ENCODE results near the gene RNF225. TPM values are rescaled to one million over a fixed set of nuclear protein-coding genes. Genes with fewer than 3 reads are reported as not detected.
"Not testable (repeated sequence)": the region's sequence is repeated elsewhere in the genome, so short reads cannot be mapped to it uniquely, and the experiment has no call there.

Gene RNF225
- total RNA-seq, 1 experiment from 2014 or later: 0.73 TPM

DNA sequence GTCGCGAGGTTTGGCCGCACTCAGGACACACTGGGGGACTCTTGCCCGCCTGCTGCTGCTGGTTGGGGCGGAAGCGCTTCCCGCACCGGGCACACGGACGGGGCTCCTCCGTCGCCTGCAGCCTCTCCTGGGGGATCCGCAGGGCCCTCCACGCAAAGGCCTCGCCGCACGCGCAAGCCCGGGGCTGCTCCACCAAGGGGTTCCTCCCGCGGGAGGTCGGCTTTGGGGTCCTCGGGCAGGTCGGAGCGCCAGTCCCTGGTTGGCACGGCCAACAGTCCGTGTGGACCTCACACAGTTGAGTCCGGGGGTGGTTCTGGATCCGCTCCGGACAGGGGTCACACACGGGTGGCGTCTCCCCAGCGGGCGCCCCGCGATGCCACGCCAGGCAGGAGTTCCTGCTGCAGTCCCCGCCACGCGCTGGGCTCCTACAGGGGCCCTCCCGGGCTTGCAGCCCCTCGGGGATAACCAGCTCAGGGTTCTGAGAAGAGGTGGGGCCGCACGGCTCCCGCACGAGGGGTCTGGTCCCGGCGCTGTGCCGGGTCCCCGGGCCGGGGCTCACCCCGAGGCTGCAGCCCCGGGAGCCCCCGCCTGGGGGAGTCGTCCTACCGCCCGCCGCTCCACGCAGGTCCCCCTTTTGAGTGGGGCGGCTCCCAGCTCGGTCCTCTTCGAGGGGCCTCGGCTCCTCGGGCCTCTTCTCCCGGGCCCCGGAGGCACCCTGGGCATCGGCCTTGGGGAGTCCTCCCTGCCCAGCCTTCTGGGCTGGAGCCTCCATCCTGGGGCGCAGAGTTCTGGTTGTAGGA, 26.7 kb upstream of the RNF225 start:
- BruUV-seq (replicated peaks): no TSS peak
- H3K36me3 Mint-ChIP-seq (ENCODE audit: insufficient read depth, unreplicated experiment): peaks cover 6% of the 10 kb centered on the region
- POLR2A ChIA-PET: no interaction called here
- Histone ChIP-seq H3K4me3 (ENCODE audit: low read depth, low read length) (no peak overlapping the region), H3K4me1 (no peaks in the 10 kb centered on the region), H3K9me3 (no peaks in the 10 kb centered on the region), H3K27me3 (replicated peaks; ENCODE audit: control insufficient read depth, insufficient read depth, low read length) (no peaks in the 10 kb centered on the region), H3K36me3 (ENCODE audit: control insufficient read depth, insufficient read depth, low read length) (no peaks in the 10 kb centered on the region)
- DNase-seq: no peak
- TF ChIP-seq, protein P1, sequence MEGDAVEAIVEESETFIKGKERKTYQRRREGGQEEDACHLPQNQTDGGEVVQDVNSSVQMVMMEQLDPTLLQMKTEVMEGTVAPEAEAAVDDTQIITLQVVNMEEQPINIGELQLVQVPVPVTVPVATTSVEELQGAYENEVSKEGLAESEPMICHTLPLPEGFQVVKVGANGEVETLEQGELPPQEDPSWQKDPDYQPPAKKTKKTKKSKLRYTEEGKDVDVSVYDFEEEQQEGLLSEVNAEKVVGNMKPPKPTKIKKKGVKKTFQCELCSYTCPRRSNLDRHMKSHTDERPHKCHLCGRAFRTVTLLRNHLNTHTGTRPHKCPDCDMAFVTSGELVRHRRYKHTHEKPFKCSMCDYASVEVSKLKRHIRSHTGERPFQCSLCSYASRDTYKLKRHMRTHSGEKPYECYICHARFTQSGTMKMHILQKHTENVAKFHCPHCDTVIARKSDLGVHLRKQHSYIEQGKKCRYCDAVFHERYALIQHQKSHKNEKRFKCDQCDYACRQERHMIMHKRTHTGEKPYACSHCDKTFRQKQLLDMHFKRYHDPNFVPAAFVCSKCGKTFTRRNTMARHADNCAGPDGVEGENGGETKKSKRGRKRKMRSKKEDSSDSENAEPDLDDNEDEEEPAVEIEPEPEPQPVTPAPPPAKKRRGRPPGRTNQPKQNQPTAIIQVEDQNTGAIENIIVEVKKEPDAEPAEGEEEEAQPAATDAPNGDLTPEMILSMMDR (IDR thresholded peaks at IDR 0.05; ENCODE audit: insufficient read depth in 1 of 2, low read depth in 1 of 2, low read length in 1 of 2, severe bottlenecking in 1 of 2, unreplicated experiment in 1 of 2): no peak
- H3K27ac Mint-ChIP-seq (ENCODE audit: unreplicated experiment): peak overlapping the region; percentile 66
- no peaks in the 10 kb centered on the region for H3K9me3 Mint-ChIP-seq (ENCODE audit: unreplicated experiment)
- intact Hi-C loops (cut with micrococcal nuclease; ENCODE audit: unreplicated experiment): no loop called here
- H3K27me3 Mint-ChIP-seq (ENCODE audit: insufficient read depth, unreplicated experiment): no peaks in the 10 kb centered on the region
- CTCF ChIA-PET: no interaction called here
- no peak overlapping the region for H3K4me3 Mint-ChIP-seq (ENCODE audit: unreplicated experiment)
- H3K4me1 Mint-ChIP-seq (ENCODE audit: low read depth, unreplicated experiment): no peaks in the 10 kb centered on the region

DNA sequence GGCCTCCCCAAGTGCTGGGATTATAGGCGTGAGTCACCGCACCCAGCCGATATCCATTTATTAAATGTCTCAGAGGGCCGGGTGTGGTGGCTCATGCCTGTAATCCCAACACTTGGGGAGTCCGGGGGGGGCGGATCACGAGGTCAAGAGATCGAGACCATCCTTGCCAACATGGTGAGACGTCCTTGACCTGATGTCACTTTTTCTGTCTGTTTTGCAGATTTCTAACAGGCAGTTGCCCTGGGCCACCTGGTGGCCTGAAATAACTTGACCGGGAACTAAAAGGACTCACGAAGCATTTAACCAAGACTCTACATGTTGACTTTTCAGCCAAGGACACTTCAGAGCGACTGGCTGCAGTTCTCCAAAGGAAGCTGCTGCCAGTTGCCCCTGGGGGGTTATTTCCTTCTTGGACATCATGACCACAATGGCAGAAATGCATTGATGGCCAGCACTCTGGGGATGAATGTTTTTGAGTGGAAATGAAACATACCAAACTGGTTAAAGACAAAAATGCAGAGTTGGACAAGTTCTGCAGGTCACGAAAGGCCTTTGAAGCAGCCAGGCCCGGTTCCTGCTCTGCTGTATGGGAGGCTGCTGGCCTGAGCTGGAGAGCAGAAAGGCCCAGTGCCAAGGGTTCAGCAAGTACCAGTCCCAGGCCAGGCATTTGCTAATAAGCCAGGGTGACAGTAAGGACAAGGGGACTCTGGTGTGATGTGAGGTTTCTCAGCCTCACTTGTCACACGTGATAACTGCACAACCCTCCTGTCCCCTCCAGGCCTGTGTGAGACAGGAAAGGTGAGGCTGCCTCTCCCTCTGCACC, 22.9 kb upstream of the RNF225 start:
- Mint-ChIP-seq H3K27ac (ENCODE audit: unreplicated experiment) (no peak overlapping the region), H3K36me3 (ENCODE audit: insufficient read depth, unreplicated experiment) (peaks cover 6% of the 10 kb centered on the region), H3K9me3 (ENCODE audit: unreplicated experiment) (no peaks in the 10 kb centered on the region), H3K27me3 (ENCODE audit: insufficient read depth, unreplicated experiment) (no peaks in the 10 kb centered on the region), H3K4me1 (ENCODE audit: low read depth, unreplicated experiment) (no peaks in the 10 kb centered on the region), H3K4me3 (ENCODE audit: unreplicated experiment) (no peak overlapping the region)
- intact Hi-C loops (cut with micrococcal nuclease; ENCODE audit: unreplicated experiment): loop anchor here (2.0 kb wide), 1 partner anchor 46 kb away; the partner anchor contains the start of gene ZSCAN22
- peak in 1 of 2 experiments; percentile 26 for DNase-seq
- Histone ChIP-seq H3K4me1 (no peaks in the 10 kb centered on the region), H3K36me3 (ENCODE audit: control insufficient read depth, insufficient read depth, low read length) (no peaks in the 10 kb centered on the region), H3K27me3 (replicated peaks; ENCODE audit: control insufficient read depth, insufficient read depth, low read length) (no peaks in the 10 kb centered on the region), H3K4me3 (ENCODE audit: low read depth, low read length) (no peak overlapping the region), H3K9me3 (no peaks in the 10 kb centered on the region)
- no TSS peak for BruUV-seq (replicated peaks)
- TF ChIP-seq, protein P1 (IDR thresholded peaks at IDR 0.05; ENCODE audit: insufficient read depth in 1 of 2, low read depth in 1 of 2, low read length in 1 of 2, severe bottlenecking in 1 of 2, unreplicated experiment in 1 of 2): peak; percentile 39 to 45
- ChIA-PET CTCF (interaction anchor here (1.8 kb wide), 1 partner anchor 10 kb away, joined by 4 read pairs; the partner anchor contains the start of gene ZNF497), POLR2A (interaction anchor here (1.0 kb wide), 1 partner anchor 10 kb away, joined by 4 read pairs; the partner anchor contains the start of gene ZNF497)

DNA sequence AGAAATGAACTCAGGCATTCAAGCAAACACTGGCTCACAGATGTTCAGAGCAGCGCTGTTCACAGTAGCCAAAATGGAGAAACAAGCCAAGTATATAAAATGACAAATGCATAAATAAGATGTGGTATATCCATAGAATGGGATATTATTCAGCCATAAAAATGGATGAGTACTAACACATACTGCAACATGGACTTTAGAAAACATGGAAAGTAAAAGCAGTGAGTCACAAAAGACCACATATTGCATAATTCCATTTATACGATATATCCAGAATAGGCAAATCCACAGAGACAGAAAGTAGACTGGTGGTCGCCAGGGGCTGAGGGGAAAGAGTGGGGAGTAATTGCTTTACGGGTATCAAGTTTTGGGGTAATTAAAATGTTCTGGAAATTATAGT, 21.3 kb upstream of the RNF225 start:
- TF ChIP-seq, protein P1 (IDR thresholded peaks at IDR 0.05; ENCODE audit: insufficient read depth in 1 of 2, low read depth in 1 of 2, low read length in 1 of 2, severe bottlenecking in 1 of 2, unreplicated experiment in 1 of 2): no peak
- H3K27ac Mint-ChIP-seq (ENCODE audit: unreplicated experiment): no peak overlapping the region
- Histone ChIP-seq H3K4me1 (no peaks in the 10 kb centered on the region), H3K27me3 (replicated peaks; ENCODE audit: control insufficient read depth, insufficient read depth, low read length) (no peaks in the 10 kb centered on the region), H3K36me3 (ENCODE audit: control insufficient read depth, insufficient read depth, low read length) (no peaks in the 10 kb centered on the region), H3K9me3 (no peaks in the 10 kb centered on the region), H3K4me3 (ENCODE audit: low read depth, low read length) (no peak overlapping the region)
- peaks cover 4% of the 10 kb centered on the region for H3K36me3 Mint-ChIP-seq (ENCODE audit: insufficient read depth, unreplicated experiment)
- no peaks in the 10 kb centered on the region for H3K4me1 Mint-ChIP-seq (ENCODE audit: low read depth, unreplicated experiment)
- DNase-seq: no peak
- ChIA-PET POLR2A (no interaction called here), CTCF (interaction anchor here (1.8 kb wide), 1 partner anchor 12 kb away, joined by 4 read pairs; the partner anchor contains the start of gene ZNF497)
- intact Hi-C loops (cut with micrococcal nuclease; ENCODE audit: unreplicated experiment): no loop called here
- BruUV-seq (replicated peaks): no TSS peak
- H3K9me3 Mint-ChIP-seq (ENCODE audit: unreplicated experiment): no peaks in the 10 kb centered on the region
- no peaks in the 10 kb centered on the region for H3K27me3 Mint-ChIP-seq (ENCODE audit: insufficient read depth, unreplicated experiment)
- no peak overlapping the region for H3K4me3 Mint-ChIP-seq (ENCODE audit: unreplicated experiment)

GRCh38 chr19:58376724-58377123, 18.7 kb upstream of the RNF225 start:
- POLR2A ChIA-PET; H3K9me3 Mint-ChIP-seq (ENCODE audit: unreplicated experiment); intact Hi-C loops (cut with micrococcal nuclease; ENCODE audit: unreplicated experiment); H3K4me1 ChIP-seq; H3K4me3 ChIP-seq (ENCODE audit: low read depth, low read length); BruUV-seq (replicated peaks); H3K9me3 ChIP-seq; H3K36me3 ChIP-seq (ENCODE audit: control insufficient read depth, insufficient read depth, low read length); CTCF ChIA-PET; H3K27me3 Mint-ChIP-seq (ENCODE audit: insufficient read depth, unreplicated experiment); DNase-seq; H3K27ac Mint-ChIP-seq (ENCODE audit: unreplicated experiment); H3K27me3 ChIP-seq (replicated peaks; ENCODE audit: control insufficient read depth, insufficient read depth, low read length); H3K4me1 Mint-ChIP-seq (ENCODE audit: low read depth, unreplicated experiment); H3K4me3 Mint-ChIP-seq (ENCODE audit: unreplicated experiment): not testable (repeated sequence)
- peaks cover 14% of the 10 kb centered on the region for H3K36me3 Mint-ChIP-seq (ENCODE audit: insufficient read depth, unreplicated experiment)

All from Caco-2 (cell line).